Keratinocyte (primary cell): ENCODE results near the gene PTGDR.

ENCODE experiments used
- CTCF ChIP-seq, 3 experiments: IDR thresholded peaks in 1 of 3; conservative IDR thresholded peaks in 1 of 3; optimal IDR thresholded peaks in 1 of 3; 2 replicates in 2 of 3; 3 replicates in 1 of 3; pipeline versions ENCODE3 to v1.5.1; 2011; ENCODE audit warnings: low read length in 3 of 3, mild to moderate bottlenecking in 3 of 3, moderate library complexity in 2 of 3, control low read depth in 1 of 3, inconsistent platforms in 1 of 3; ENCODE audit not compliant: insufficient read depth in 2 of 3; ENCODE audit errors: extremely low read depth in 1 of 3
- EZH2 ChIP-seq: IDR thresholded peaks from one replicate; pipeline ENCODE4 v1.6.1; 2012; ENCODE audit warnings: inconsistent platforms, mild to moderate bottlenecking, low read length, moderate library complexity

GRCh38 chr14:52258783-52259182 is 8.7 kb upstream of the PTGDR start:
- TF ChIP-seq CTCF (optimal IDR thresholded peaks at IDR 0.05 in 1 of 3, IDR thresholded peaks at IDR 0.05 in 1 of 3, conservative IDR thresholded peaks at IDR 0.05 in 1 of 3; ENCODE audit: extremely low read depth in 1 of 3, insufficient read depth in 2 of 3, low read length in 3 of 3) (no peak), EZH2 (no peak)
